WERI-Rb-1 (cell line): ENCODE measurements around the gene TTC3.
A peak's percentile ranks its signal among the peaks of the same experiment; 100 is the strongest.
"Not testable (repeated sequence)": the region's sequence is repeated elsewhere in the genome, so short reads cannot be mapped to it uniquely, and the experiment has no call there.

Experiments used
- DNase-seq: peaks from one replicate; pipeline ENCODE4 v3.0.0-alpha.2; 2020
- H3K27ac ChIP-seq: fragments of 250-450 bp; sonication (Bioruptor Pico); 2 replicates; pipeline ENCODE4 v1.5.1; 2020; ENCODE audit warnings: mild to moderate bottlenecking, moderate library complexity
- H3K27me3 ChIP-seq: fragments of 250-450 bp; sonication (Bioruptor Pico); 2 replicates; pipeline ENCODE4 v1.5.1; 2021; ENCODE audit warnings: mild to moderate bottlenecking, low read depth, moderate library complexity; ENCODE audit not compliant: insufficient read depth, severe bottlenecking
- H3K36me3 ChIP-seq: fragments of 250-450 bp; sonication (Bioruptor Pico); 2 replicates; pipeline ENCODE4 v1.5.1; 2020; ENCODE audit warnings: mild to moderate bottlenecking, moderate library complexity
- H3K4me3 ChIP-seq: 2 replicates; pipeline ENCODE4 v1.5.1; 2011; ENCODE audit warnings: low read depth, mild to moderate bottlenecking, control low read depth, low read length
- H3K9me3 ChIP-seq: fragments of 250-450 bp; sonication (Bioruptor Pico); 2 replicates; pipeline ENCODE4 v1.5.1; 2021; ENCODE audit warnings: mild to moderate bottlenecking, moderate library complexity; ENCODE audit not compliant: severe bottlenecking
- CTCF ChIP-seq: IDR thresholded peaks from 2 replicates; pipeline ENCODE4 v1.5.1; 2011; ENCODE audit warnings: low read depth, mild to moderate bottlenecking, control low read depth, inconsistent platforms, low read length

TTC3 gene

GRCh38 chr21:37032877-37033471 is 40.1 kb upstream of the TTC3 start:
- H3K27ac ChIP-seq, result peak overlapping the region; percentile 66
- H3K4me3 ChIP-seq, result peak overlapping the region; percentile 9

GRCh38 chr21:37034394-37034793 is 38.7 kb upstream of the TTC3 start:
- not testable (repeated sequence) for DNase-seq, H3K9me3 ChIP-seq, H3K4me3 ChIP-seq, H3K36me3 ChIP-seq, H3K27ac ChIP-seq, H3K27me3 ChIP-seq

More at GRCh38 chr21:37032877-37033471, 40.1 kb upstream of the TTC3 start:
- H3K27me3 ChIP-seq, result no peaks in the 10 kb centered on the region
- no peak for TF ChIP-seq CTCF
- no peak for DNase-seq
- no peaks in the 10 kb centered on the region for H3K36me3 ChIP-seq
- no peaks in the 10 kb centered on the region for H3K9me3 ChIP-seq

- H3K9me3 ChIP-seq, result no peaks in the 10 kb centered on the region
- DNase-seq, result no peak
- H3K36me3 ChIP-seq, result no peaks in the 10 kb centered on the region
- H3K27me3 ChIP-seq, result no peaks in the 10 kb centered on the region
- H3K27ac ChIP-seq, result no peak overlapping the region
- H3K4me3 ChIP-seq, result no peak overlapping the region
- TF ChIP-seq CTCF, result no peak
Measured at GRCh38 chr21:37036177-37036576, 36.9 kb upstream of the TTC3 start.

GRCh38 chr21:37039411-37040075 is 33.5 kb upstream of the TTC3 start:
- Histone ChIP-seq H3K27me3 (no peaks in the 10 kb centered on the region), H3K9me3 (no peaks in the 10 kb centered on the region), H3K27ac (no peak overlapping the region), H3K4me3 (no peak overlapping the region), H3K36me3 (no peaks in the 10 kb centered on the region)
- no peak for TF ChIP-seq CTCF
- DNase-seq, result no peak

GRCh38 chr21:37040212-37040611 is 32.8 kb upstream of the TTC3 start:
- DNase-seq, result no peak
- no peaks in the 10 kb centered on the region for H3K27me3 ChIP-seq
- no peaks in the 10 kb centered on the region for H3K9me3 ChIP-seq
- H3K36me3 ChIP-seq, result no peaks in the 10 kb centered on the region
- H3K27ac ChIP-seq, result peak overlapping the region; percentile 79
- no peak for TF ChIP-seq CTCF
- H3K4me3 ChIP-seq, result no peak overlapping the region

- Histone ChIP-seq H3K27ac (peak overlapping the region; percentile 79), H3K36me3 (no peaks in the 10 kb centered on the region), H3K27me3 (no peaks in the 10 kb centered on the region), H3K4me3 (0 out of 2 replicates have a peak overlapping the region, but pooled peaks have one; percentile 1), H3K9me3 (no peaks in the 10 kb centered on the region)
- DNase-seq, result peak; percentile 86
- no peak for TF ChIP-seq CTCF
Measured at GRCh38 chr21:37041706-37042271, 31.3 kb upstream of the TTC3 start.
